ENCODE measurements around the gene CCDC187.

DNA sequence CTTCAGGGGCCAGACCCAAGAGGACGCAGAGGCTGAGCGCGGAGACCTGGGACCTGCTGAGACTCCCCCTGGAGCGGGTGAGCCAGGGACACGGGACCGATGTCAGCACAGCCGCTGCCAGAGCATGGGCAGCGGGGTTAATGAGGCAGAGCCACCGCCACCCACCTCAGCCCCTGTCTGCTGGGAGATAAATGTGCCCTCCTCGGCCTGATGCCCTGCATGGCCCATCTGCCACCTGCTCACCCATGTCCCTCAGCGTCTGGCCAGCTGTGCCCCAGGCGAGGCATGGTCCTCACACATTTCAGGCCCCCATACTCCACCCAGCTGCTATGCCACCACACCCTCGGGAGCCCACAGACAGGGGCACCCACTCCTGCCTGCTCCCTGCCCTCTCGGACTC, 44.8 kb upstream of the CCDC187 start:
- TF ChIP-seq, protein P1, sequence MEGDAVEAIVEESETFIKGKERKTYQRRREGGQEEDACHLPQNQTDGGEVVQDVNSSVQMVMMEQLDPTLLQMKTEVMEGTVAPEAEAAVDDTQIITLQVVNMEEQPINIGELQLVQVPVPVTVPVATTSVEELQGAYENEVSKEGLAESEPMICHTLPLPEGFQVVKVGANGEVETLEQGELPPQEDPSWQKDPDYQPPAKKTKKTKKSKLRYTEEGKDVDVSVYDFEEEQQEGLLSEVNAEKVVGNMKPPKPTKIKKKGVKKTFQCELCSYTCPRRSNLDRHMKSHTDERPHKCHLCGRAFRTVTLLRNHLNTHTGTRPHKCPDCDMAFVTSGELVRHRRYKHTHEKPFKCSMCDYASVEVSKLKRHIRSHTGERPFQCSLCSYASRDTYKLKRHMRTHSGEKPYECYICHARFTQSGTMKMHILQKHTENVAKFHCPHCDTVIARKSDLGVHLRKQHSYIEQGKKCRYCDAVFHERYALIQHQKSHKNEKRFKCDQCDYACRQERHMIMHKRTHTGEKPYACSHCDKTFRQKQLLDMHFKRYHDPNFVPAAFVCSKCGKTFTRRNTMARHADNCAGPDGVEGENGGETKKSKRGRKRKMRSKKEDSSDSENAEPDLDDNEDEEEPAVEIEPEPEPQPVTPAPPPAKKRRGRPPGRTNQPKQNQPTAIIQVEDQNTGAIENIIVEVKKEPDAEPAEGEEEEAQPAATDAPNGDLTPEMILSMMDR (conservative IDR thresholded peaks at IDR 0.05) = no peak
- no peak for TF ChIP-seq ZFX (IDR thresholded peaks at IDR 0.05)
